ENCODE measurements around the gene C3orf70.

Gene C3orf70, protein sequence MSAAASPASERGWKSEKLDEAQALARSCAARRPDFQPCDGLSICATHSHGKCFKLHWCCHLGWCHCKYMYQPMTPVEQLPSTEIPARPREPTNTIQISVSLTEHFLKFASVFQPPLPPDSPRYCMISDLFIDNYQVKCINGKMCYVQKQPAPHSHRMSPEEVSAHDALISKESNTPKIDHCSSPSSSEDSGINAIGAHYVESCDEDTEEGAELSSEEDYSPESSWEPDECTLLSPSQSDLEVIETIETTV

DNA sequence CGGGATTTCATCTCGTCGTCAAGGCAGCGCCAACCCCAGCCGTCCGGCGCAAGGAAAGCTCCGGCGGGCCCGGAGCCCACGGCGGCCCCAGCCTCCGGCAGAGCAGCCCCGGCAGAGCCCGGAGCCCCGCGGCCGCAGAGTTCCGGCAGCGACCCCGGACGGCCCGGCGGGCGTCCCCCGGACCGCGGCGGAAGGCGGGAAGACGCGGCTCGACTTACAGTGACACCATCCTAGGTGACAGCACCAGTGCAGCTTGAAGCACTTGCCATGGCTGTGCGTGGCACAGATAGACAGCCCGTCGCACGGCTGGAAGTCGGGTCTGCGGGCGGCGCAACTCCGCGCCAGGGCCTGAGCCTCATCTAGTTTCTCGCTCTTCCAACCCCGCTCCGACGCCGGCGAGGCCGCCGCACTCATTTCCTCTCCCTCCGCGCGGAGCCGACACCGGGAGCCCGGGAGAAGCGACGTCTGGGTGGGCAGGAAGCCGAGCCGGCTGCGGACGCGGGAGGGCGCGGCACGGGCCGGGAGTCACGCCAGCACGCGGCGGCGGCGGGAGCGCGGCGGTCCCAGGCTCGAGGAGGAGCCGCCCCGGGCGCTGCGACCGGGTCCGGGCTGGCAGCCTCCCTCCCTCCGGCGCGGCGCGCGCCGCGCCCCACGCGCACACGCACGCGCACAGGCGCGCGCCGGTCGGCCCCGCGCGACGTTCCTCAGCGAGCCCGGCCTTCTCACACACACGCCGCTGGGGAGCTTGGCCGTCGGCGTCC is at the start of gene C3orf70:
C3orf70 (minus strand) TSS at position 651 of the 761 bp plus-strand sequence; CDS start at position 414, 237 bp downstream.
- DNase-seq: no peak

DNA sequence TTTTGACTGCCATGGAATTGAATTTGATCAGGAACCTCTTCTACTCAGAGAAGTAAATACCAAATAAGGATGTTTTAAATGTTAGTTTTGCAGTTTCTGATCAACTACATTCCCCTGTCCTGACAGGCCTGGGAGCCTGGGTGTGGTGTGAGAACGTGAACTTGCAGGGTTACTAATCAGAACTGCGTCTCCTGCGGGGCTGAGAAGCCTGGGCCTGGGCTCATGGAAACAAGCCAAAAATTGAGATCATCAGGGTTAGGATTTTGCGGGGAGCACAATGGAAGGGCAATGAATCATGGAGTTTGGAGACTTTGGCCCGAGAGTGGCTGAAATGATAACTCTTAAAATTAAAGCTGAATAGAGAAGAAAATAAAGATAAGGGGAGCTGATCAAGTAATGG is 47.8 kb upstream of the C3orf70 start:
- DNase-seq: no peak

DNA sequence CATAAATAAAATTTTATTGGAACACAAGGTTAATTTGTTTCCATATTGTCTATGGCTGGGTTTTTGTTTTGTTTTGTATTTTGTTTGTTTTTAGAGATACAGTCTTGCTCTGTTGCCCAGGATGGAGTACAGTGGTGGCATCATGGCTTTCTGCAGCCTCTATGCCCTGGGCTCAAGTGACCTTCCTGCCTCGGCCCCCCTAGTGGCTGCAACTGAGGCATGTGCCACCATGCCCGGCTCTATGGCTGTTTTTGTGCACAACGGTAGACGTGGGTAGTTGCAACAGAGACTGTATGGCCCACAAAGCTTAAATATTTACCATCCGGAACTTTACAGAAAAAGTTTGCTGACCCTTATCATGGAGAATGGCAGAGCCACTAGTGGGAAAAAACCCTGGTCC is 46.8 kb upstream of the C3orf70 start:
- DNase-seq: no peak

DNA sequence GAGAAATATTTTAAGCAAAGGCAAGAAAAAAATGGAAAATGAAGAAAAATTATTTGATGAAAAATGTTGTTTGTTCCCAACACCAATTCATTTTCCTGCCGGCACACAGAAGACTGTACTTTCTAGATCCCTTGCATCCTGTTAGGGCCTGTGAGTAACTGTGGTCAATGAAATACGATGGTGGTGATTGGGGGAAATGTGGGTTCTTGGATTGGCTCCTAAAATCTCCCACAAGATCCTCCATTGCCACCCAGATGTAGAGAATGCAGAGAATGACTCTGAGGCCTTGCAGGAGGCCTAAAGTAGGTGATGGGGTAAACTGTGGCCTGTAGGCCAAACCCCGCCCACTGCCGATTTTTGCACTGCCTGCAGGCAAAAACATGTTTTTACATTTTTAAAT is 46.3 kb upstream of the C3orf70 start:
- no peak for DNase-seq

DNA sequence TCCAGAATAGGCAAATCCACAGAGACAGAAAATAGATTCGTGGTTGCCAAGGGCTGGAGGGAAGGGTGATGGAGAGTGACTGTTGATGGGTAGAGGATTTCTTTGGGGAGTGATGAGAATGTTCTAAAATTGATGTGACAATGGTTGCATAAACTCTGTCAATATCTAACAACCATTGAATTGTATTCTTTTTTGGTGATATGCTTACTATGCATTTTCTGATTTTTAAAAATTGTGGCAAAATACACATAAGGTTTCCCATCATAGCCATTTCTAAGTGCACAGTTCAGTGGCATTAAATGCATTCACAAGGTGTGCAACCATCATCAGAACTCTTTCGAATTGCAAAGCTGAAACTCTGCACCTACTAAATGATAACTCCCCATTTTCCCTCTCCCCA is 44.2 kb upstream of the C3orf70 start:
- DNase-seq: no peak

DNA sequence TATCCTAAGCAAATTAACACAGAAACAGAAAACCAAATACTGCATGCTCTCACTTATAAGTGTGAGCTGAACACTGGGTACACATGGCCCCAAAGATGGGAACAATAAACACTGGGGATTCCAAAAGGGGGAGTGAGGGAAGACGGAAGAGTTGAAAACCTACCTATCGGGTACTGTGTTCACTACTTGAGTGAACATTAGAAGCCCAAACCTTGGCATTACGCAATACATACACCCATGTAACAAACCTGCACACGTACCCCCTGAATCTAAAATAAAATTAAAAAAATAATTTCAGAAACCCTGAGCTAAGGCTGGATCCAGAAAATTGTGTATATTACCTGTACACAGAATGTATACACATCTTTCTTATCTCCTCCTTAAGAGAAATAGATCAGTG is 42.8 kb upstream of the C3orf70 start:
- no peak for DNase-seq

DNA sequence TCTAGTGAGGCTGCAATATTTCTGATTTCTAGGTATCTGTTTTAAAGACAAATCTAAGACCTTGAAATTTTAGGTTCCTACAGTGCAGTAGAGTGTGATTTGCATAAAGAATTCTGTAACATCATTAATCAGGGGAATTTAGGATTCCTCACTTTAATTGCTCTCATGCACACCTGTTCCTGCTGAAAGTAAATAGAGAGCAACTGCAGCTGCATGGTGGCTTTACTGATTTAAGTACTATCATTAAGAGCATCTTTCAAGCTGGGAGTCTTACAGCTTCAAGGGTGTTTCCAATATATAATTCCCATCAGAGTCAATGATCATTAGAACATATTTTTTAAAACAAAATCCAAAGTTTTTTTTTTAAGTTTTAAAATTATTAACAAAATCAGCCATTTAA is 36.0 kb upstream of the C3orf70 start:
- no peak for DNase-seq

DNA sequence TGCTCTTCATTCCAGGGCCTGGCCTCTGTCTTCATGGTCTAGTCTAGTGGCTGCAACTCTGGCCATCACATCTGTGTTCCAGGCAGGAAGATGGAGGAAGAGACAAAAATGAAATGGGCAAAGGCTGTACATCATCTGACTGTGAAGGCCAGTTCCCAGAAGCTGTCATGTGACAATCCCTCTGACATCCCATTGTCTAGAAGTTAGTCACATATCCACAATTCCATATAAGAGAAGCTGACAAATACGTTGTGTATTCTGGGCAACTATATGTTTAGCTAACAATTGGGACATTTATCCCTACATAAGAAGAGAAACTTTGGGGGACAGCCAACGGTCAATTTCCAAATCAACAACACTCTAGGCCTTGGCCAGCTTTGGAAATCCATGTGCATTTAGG is 34.5 kb upstream of the C3orf70 start:
- no peak for DNase-seq

DNA sequence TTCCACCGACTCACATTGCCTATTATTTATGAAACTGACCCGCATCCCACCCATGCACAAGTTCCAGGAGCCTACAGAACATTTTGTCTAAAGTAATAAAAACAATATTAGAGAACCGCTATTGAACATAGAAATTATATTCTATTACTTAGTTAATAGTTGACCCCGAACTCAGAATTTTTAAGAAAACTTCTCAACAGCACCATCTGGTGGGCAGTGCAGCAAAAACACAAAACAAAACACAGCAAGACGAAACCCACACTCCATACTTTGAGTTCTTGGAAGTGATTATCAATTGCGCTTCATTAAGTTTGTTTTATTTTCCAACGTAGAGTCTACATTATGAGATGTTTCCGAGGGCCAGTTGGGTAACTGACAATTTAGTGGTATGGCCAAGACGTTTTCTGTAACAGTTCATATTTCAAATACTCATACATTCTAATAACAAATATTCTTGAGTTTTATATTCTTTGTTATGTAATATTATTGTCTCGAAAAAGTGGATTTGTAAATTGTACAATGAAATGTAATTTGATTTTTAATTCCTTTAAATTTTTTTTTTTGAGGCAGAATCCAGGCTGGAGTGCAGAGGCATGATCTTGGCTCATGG is 24.0 kb upstream of the C3orf70 start:
- DNase-seq: peak; percentile 45

DNA sequence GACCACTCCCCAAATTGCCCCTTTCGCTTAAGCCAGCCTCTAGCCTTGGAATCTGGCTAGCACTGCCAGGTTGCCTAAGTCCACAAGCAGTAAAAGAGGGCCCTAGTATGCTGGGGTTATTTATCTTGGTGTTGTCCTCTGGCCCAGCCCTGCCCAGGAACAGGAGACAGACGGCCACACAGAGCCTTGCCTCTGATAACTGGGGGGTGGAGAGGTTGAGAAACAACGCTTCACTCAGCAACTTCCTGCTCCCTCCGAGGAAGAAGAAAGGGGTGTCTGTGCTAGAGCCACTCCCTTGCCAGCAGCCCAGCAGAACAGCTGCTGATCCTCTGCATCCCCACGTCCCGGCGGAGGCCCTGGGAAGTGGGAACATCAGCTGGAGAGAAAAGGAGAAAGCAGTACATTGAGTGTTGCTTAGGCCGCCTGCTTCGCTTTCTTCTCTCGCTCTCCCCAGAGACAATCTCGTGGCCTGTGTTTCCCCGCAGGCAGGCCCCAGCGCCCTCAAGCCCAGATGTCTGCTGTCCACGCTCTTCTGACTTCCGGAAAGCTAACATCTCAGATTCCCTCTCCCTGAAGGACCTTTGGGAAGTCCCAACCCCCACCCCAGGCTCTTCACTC is 22.6 kb upstream of the C3orf70 start:
- DNase-seq: no peak

DNA sequence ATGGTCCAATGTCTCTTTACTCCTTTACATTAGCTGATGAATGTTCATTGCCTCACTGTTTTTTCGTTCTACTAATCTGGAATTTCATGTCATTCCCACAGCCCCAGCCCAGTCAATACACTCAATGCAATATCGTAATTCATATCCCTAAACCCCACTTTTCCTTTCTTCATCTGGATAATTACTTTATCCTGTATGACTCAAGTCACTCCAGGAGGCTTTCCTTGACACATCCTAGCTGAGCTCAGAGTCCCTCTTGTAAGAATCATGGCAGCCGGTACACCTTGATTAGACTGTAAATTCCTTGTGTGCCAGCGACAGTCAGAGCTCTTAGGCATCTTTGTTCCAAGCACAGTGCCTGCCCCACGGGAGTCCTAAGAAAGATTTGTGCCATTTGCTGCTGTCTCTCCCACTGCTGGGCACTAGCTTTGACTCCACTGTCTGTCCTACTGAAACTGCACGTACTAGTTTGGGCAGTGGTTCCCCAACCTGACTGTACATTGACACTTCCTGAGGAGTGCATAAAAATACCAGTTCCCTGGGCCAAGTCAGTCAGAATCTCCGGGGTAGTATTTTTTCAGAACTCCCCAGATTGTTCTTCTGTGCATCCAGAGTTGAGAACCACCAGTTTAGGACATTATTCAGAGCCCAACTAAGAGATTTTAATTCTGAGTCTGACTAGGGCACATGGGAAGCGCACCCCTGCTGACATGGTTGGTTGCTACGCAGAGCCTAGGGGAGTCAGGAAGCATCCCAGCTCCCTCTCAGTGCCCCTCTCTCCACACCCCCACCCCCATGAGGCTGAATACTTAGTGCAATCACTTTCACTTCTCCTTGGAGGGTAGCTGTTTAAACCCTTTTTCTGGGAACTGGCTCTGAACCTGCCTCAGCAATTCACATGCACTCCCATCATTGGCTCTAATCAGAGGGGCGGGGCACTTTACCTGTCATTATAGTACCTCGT is 19.5 kb upstream of the C3orf70 start:
- DNase-seq: no peak

DNA sequence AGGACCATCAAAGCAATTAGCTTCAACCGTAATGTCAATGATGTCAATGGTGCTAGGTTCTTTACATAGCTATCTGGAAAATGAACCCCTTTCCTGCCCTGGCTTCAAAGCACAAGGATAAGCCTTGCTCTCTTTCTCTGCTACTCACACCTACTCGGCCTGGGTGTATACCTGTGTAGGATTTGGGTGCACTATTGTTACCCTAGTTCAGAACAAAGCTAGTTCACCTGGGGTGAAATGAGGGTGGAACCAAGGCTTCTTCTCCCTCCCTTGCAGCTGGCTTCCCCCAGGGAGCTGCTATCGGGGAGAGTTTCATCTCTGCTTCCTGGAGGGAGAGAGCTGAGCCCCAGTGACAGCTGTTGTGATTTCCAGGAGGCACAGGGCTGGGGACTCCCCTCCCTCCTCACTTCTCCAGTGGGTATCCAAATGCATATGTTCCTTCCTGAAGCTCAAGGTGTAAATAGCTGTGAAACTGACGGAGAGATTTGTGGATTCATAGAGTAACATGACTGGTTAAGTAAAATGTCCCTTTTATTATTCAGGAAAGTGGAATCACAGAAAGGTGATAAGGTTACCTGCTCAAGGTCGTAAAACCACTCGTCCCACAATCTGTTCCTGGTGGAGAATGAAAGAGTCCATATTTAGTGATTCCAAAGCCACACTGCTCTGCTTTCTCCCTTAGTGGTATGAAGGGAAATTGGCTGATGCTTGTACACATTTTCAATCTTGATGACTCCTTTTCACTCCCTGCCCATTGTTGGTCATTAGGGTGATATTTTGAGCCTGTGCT is 11.8 kb upstream of the C3orf70 start:
- no peak for DNase-seq

DNA sequence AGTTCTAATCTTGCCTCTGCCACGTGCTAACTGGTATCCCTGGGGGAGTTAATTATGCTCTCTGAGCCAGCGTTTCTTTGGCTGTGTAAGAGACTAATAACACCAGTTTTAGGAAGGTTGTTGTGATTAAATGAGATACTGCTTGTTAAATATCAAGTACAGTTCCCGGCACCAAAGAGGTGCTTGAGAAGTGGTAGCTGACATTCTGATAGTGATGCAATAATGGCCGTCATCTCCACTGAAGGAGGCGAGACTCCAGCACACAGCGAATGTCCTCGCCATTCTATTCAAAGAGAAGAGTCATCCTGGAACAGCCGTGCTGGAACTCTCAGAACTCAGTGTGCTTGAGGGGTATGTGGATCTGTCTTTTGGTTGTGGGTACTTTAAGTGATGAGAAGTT is 9.8 kb upstream of the C3orf70 start:
- no peak for DNase-seq

DNA sequence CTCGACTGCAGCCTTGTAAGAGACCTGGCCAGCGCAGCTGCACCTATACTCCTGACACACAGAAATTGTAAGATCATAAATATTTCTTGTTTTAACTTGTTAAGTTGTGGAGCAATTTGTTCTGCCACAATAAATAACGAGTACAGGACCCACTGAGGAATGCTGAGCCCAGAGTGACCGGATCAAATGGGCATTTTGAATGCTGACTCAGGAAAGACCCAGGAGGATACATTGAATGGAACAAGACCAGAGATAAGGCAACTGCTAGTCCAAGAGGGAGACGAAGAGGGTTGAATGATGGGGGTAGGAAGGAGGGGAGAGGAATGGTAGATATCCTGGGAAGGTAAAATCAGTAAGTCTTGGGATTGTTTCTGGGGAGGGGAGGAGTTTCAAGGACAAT is 8.9 kb upstream of the C3orf70 start:
- no peak for DNase-seq

DNA sequence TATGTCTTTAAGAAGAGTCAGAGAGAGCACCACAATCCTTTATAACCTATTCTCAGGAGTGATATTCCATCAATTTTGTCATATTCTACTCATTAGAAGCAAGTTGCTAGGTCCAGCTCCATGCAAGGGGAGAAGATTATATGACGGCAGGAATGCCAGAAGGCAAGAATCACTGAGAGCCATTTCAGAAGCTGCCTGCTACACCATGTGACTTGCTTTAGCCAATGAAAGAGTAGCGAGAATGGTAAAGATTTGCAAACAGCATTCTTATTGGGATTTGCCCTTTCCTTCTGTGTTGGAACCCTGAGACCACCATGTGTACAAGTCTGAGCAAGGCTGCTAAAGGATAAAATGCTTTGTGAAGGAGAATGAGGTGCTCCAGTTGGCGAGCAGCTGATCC is 4.5 kb upstream of the C3orf70 start:
- DNase-seq: no peak

DNA sequence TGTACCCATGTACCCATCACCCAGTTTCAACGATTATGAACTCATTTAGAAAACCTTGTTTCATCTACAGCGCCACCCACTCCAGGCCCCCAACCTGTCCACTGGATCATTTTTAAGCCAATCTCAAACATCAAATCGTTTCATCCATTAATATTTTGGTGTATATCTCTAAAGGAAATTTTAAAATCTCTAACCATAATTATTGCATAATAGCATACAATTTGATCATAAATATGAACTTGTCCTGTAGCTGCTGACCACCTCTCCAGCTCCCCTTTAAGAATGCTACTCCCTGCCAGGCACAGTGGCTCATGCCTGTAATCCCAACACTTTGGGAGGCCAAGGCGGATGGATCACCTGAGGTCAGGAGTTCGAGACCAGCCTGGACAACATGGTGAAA is 2.8 kb upstream of the C3orf70 start:
- no peak for DNase-seq

DNA sequence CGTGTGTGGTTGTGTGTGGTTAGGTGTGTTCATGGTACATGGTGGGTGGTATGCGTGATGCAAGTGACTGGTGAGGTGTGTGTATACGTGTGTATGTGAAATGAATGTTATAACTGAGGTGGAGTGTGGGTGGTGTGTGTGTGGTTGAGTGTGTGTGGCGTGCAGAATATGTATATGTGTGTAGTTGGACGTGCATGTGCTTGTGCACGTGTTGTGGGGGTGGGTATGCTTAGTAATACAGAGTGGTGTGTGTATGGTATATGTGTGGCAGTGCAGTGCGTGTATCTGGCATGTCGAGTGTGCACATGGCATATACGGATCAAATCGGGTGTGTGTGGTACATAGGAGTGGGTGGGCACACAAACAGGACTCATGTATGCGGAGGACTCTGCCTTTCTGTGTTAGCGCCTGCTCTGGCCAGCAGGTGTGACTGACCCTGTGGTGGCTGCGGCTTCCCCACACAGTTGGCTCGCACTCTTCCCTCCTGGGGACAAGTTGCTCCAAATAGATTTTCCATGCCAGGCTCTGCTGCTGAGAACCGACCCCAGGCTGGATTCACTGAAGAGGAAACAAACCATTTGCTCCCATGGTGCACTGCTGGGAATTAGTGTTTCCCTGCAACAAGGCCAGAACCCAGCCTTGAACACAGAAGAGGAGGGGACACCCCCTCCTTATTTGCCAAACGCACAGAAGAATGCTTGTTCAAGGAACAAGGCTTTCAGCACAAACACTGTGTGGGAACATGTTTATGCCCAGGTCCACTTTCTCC is 1.2 kb upstream of the C3orf70 start:
- DNase-seq: no peak

DNA sequence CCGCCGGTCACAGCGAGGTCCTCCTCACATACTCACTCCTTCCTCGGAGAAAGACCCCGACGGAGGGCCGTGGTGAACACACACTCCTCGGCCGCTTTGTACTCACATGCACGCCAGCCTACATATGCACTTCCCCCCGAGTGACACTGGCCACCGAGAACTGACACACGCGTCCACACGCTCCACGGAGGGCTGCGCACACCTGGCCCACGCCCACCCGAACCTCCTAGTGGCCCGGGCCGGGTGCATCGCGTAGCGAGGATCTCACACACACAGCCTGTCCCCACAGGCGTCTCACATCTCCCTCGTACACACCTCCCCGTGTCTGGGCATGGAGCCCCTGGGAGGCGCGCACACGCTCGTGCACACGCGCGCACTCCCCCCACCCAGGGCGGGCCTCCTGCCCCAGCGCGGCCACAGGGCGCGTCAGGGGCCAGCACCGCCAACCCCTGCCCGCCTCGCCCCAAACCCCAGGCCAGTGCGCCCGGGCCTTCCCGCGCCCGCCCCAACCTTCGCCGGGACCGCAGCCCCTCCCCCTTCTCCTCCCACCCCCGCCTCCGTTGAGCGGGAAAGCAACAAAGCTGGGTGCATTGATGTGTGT is 411 bp upstream of the C3orf70 start:
- DNase-seq: no peak

DNA sequence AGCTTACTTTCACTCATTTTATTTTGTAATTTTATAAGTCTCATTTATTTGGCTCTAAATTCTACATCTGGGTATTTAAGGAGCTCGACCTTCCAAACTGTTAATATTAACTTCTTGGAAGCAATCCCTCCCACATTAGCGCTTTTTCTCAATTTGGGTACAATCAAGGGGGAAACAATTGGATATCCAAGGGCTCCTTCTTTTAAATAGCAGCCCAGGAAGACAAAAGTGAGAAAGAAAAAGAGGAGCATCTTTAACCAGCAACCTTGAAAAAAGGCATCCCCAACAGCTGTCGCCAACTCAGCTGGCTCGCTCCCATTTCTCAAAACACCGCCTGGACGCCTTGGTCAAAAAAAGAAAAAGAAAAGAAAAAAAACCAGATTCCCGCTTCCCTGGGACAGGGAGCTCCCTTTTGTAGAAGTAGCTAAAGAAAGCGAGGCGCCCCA is 873 bp downstream of the C3orf70 start:
- no peak for DNase-seq

Data from NCI-H2029 treated with DMSO at 0.1 percent for 48 hours (cell line).